SK-N-SH treated with all-trans-retinoic acid at 6 μM for 48 hours (cell line): Measurements from ENCODE around the gene SERTAD2.

ENCODE experiments used
- ESRRG ChIP-seq: fragments of 250-450 bp; sonication (Bioruptor Pico); IDR thresholded peaks from 2 replicates; pipeline ENCODE4 v1.6.1; 2021; ENCODE audit warnings: mild to moderate bottlenecking
- SNAI2 ChIP-seq: fragments of 250-450 bp; sonication (Bioruptor Pico); IDR thresholded peaks from 2 replicates; pipeline ENCODE4 v1.5.0; 2020; ENCODE audit warnings: mild to moderate bottlenecking, moderate library complexity
- ZFP3 ChIP-seq: fragments of 250-450 bp; sonication (Bioruptor Pico); IDR thresholded peaks from 2 replicates; pipeline ENCODE4 v1.5.0; 2020; ENCODE audit warnings: mild to moderate bottlenecking, moderate library complexity
- TF ChIP-seq, protein P1 (sequence below): fragments of 250-450 bp; sonication (Bioruptor Pico); IDR thresholded peaks from 2 replicates; pipeline ENCODE4 v1.5.1; 2020; ENCODE audit warnings: low read depth, mild to moderate bottlenecking, moderate library complexity
- TF ChIP-seq, protein P2 (sequence below): fragments of 250-450 bp; sonication (Bioruptor Pico); IDR thresholded peaks from 2 replicates; pipeline ENCODE4 v1.8.0; 2020; ENCODE audit warnings: mild to moderate bottlenecking, moderate library complexity, borderline replicate concordance

DNA sequence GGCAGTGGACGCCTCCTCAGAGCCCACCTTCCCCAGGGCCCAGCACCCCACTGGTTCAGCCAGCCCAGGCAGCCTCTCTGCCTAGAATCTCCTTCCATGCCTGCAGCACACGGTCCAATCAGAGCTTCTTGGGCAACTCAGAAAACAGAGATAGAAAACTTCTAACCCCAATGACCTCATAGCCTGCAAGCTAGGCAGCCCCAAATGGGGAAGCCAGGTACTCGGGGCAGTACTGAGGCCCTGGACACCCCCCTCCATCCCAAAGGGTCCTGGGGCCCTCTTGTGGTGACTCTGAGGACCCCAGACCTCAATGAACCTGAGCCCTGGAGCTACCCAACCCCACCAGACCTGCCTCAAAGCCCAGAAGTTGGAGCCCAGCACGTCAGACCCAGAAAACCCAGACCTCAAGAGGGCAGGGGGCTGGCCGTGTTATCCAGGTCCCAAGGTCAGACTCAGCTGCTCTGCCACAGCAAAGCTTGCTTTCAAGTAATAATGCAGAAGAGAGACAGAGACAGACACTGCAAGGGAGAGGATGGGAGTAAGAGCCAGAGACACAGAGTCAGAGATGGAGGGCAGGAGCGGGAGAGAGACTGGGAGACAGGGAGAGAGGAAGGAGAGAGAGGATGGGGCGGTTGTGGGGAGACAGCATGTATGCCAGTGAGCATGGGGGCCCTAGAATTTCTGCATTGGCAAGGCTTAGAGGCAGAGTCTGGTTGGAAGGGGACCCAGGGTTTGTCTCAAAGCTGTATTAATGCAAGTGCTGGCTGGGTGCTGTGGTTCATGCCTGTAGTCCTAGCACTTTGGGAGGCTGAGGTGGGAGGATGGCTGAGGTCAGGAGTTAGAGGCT lies 28.2 kb downstream of the SERTAD2 start:
- TF ChIP-seq, protein P1, sequence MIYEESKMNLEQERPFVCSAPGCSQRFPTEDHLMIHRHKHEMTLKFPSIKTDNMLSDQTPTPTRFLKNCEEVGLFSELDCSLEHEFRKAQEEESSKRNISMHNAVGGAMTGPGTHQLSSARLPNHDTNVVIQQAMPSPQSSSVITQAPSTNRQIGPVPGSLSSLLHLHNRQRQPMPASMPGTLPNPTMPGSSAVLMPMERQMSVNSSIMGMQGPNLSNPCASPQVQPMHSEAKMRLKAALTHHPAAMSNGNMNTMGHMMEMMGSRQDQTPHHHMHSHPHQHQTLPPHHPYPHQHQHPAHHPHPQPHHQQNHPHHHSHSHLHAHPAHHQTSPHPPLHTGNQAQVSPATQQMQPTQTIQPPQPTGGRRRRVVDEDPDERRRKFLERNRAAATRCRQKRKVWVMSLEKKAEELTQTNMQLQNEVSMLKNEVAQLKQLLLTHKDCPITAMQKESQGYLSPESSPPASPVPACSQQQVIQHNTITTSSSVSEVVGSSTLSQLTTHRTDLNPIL (CRISPR knock-in tag), result no peak
- TF ChIP-seq ESRRG, result no peak
- TF ChIP-seq, protein P2, sequence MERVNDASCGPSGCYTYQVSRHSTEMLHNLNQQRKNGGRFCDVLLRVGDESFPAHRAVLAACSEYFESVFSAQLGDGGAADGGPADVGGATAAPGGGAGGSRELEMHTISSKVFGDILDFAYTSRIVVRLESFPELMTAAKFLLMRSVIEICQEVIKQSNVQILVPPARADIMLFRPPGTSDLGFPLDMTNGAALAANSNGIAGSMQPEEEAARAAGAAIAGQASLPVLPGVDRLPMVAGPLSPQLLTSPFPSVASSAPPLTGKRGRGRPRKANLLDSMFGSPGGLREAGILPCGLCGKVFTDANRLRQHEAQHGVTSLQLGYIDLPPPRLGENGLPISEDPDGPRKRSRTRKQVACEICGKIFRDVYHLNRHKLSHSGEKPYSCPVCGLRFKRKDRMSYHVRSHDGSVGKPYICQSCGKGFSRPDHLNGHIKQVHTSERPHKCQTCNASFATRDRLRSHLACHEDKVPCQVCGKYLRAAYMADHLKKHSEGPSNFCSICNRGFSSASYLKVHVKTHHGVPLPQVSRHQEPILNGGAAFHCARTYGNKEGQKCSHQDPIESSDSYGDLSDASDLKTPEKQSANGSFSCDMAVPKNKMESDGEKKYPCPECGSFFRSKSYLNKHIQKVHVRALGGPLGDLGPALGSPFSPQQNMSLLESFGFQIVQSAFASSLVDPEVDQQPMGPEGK (CRISPR knock-in tag), result no peak
- TF ChIP-seq ZFP3 (CRISPR knock-in tag), result no peak
- no peak for TF ChIP-seq SNAI2 (CRISPR knock-in tag)
